SK-N-SH (cell line): ENCODE data around the gene PROX1. TPM values are rescaled to one million over a fixed set of nuclear protein-coding genes. Genes with fewer than 3 reads are reported as not detected.

Experiments
- CTCF ChIA-PET: fragments of 300-600, 350-600 bp; formaldehyde crosslinking; extraction: SDS; loops from one replicate; lab custom pipeline; 2021; lab: Yijun Ruan, JAX
- POLR2A ChIA-PET: fragments of 350-600 bp; sonication (Branson Sonifier 250); formaldehyde crosslinking; extraction: SDS; loops from one replicate; lab custom pipeline; 2020; ENCODE audit warnings: antibody characterized with exemption, inconsistent platforms; lab: Yijun Ruan, JAX
- DNase-seq: peaks from one replicate; pipeline ENCODE4 v3.0.0; 2012
- H2AFZ ChIP-seq: fragments of 200-600 bp; sonication (generic); 2 replicates; pipeline ENCODE4 v1.8.1; 2016; ENCODE audit warnings: antibody characterized with exemption, mild to moderate bottlenecking, low read depth
- H3F3A ChIP-seq: fragments of 200-600 bp; sonication (generic); replicated peaks from 2 replicates; pipeline ENCODE3; 2016; ENCODE audit warnings: antibody characterized with exemption, mild to moderate bottlenecking; ENCODE audit not compliant: insufficient read depth
- H3K27ac ChIP-seq, 2 experiments: fragments of 200-500 bp in 1 of 2; fragments of 200-600 bp in 1 of 2; sonication (Bioruptor generic) in 1 of 2; sonication (generic), shearing (Covaris generic) in 1 of 2; 2 replicates each; pipeline versions ENCODE4 v1.5.1 to v1.6.1; 2014 to 2016; ENCODE audit warnings: low read depth in 2 of 2, inconsistent platforms in 1 of 2, low read length in 1 of 2, mild to moderate bottlenecking in 1 of 2, mixed read lengths in 1 of 2
- H3K27me3 ChIP-seq: fragments of 200-600 bp; sonication (generic), shearing (Covaris generic); 2 replicates; pipeline ENCODE4 v1.6.1; 2016; ENCODE audit warnings: mixed run types; ENCODE audit not compliant: insufficient read depth
- H3K36me3 ChIP-seq, 2 experiments: fragments of 200-500 bp in 1 of 2; fragments of 200-600 bp in 1 of 2; sonication (Bioruptor generic) in 1 of 2; sonication (generic) in 1 of 2; replicated peaks in 1 of 2; 2 replicates each; pipeline versions ENCODE3 to v1.5.1; 2014 to 2016; ENCODE audit warnings: low read length in 1 of 2, mild to moderate bottlenecking in 1 of 2; ENCODE audit not compliant: insufficient read depth in 2 of 2, control insufficient read depth in 1 of 2
- H3K4me1 ChIP-seq, 2 experiments: fragments of 200-500 bp in 1 of 2; fragments of 200-600 bp in 1 of 2; sonication (Bioruptor generic) in 1 of 2; sonication (generic), shearing (Covaris generic) in 1 of 2; 2 replicates each; pipeline versions ENCODE4 v1.5.1 to v1.6.1; 2014 to 2016; ENCODE audit warnings: low read depth in 1 of 2, low read length in 1 of 2, mixed run types in 1 of 2; ENCODE audit not compliant: insufficient read depth in 2 of 2, control insufficient read depth in 1 of 2
- H3K4me2 ChIP-seq: fragments of 200-600 bp; sonication (generic), shearing (Covaris generic); 2 replicates; pipeline ENCODE4 v1.6.1; 2017; ENCODE audit warnings: mixed run types
- H3K4me3 ChIP-seq, 2 experiments: fragments of 200-500 bp in 1 of 2; fragments of 200-600 bp in 1 of 2; sonication (Bioruptor generic) in 1 of 2; sonication (generic), shearing (Covaris generic) in 1 of 2; 2 replicates each; pipeline versions ENCODE4 v1.5.1 to v1.8.1; 2014 to 2016; ENCODE audit warnings: low read depth in 2 of 2, inconsistent platforms in 1 of 2, low read length in 1 of 2, mild to moderate bottlenecking in 1 of 2, mixed read lengths in 1 of 2, moderate library complexity in 1 of 2
- H3K79me2 ChIP-seq: fragments of 200-600 bp; sonication (generic); 2 replicates; pipeline ENCODE4 v1.8.1; 2017; ENCODE audit warnings: mild to moderate bottlenecking; ENCODE audit not compliant: insufficient read depth
- H3K9ac ChIP-seq: fragments of 200-600 bp; sonication (generic); 2 replicates; pipeline ENCODE4 v1.6.1; 2017; ENCODE audit warnings: mixed run types
- H3K9me2 ChIP-seq: fragments of 200-600 bp; sonication (generic); 2 replicates; pipeline ENCODE4 v1.6.1; 2017; ENCODE audit warnings: mixed run types
- H3K9me3 ChIP-seq: fragments of 200-600 bp; sonication (generic); 2 replicates; pipeline ENCODE4 v1.6.1; 2017; ENCODE audit warnings: mixed run types, mild to moderate bottlenecking, moderate library complexity
- H4K20me1 ChIP-seq: fragments of 200-600 bp; sonication (generic); 2 replicates; pipeline ENCODE4 v1.6.1; 2017; ENCODE audit warnings: mild to moderate bottlenecking, mixed run types; ENCODE audit not compliant: insufficient read depth
- CHD2 ChIP-seq: fragments of 150-350 bp; IDR thresholded peaks from 2 replicates; pipeline ENCODE4 v1.6.1; 2018; ENCODE audit warnings: low read length; ENCODE audit not compliant: partially characterized antibody
- ELF1 ChIP-seq: IDR thresholded peaks from 2 replicates; pipeline ENCODE4 v1.4.0; 2012
- EP300 ChIP-seq, 2 experiments: IDR thresholded peaks; 2 replicates each; pipeline versions ENCODE4 v1.4.0 to v1.6.1; 2012; ENCODE audit warnings: borderline replicate concordance in 1 of 2, low read depth in 1 of 2, low read length in 1 of 2
- FOSL2 ChIP-seq: IDR thresholded peaks from 2 replicates; pipeline ENCODE4 v1.4.0; 2012; ENCODE audit warnings: low read depth, mild to moderate bottlenecking, moderate library complexity, borderline replicate concordance
- FOXM1 ChIP-seq: IDR thresholded peaks from 2 replicates; pipeline ENCODE4 v1.4.0; 2012; ENCODE audit warnings: low read depth, mild to moderate bottlenecking
- GABPA ChIP-seq: IDR thresholded peaks from 2 replicates; pipeline ENCODE4 v1.4.0; 2012; ENCODE audit warnings: low read depth, mild to moderate bottlenecking
- GATA2 ChIP-seq: sonication (generic); formaldehyde crosslinking; IDR thresholded peaks from 2 replicates; pipeline ENCODE4 v1.5.0; 2020; ENCODE audit warnings: mild to moderate bottlenecking, missing genetic modification reagents
- IRF3 ChIP-seq: fragments of 150-350 bp; IDR thresholded peaks from 2 replicates; pipeline ENCODE4 v1.6.1; 2016; ENCODE audit warnings: mild to moderate bottlenecking, low read depth, low read length
- JUND ChIP-seq: IDR thresholded peaks from 2 replicates; pipeline ENCODE4 v1.4.0; 2012
- MXI1 ChIP-seq: IDR thresholded peaks from 2 replicates; pipeline ENCODE4 v1.6.1; 2012; ENCODE audit warnings: mild to moderate bottlenecking, low read depth, low read length, improper control_type of control experiment
- NFIC ChIP-seq: IDR thresholded peaks from 2 replicates; pipeline ENCODE4 v1.4.0; 2012; ENCODE audit warnings: borderline replicate concordance
- RAD21 ChIP-seq: IDR thresholded peaks from 2 replicates; pipeline ENCODE4 v1.6.1; 2012; ENCODE audit warnings: mild to moderate bottlenecking, low read length
- RFX5 ChIP-seq: IDR thresholded peaks from 2 replicates; pipeline ENCODE4 v1.6.1; 2012; ENCODE audit warnings: mild to moderate bottlenecking, improper control_type of control experiment, low read length
- RXRA ChIP-seq: IDR thresholded peaks from 2 replicates; pipeline ENCODE4 v1.4.0; 2012; ENCODE audit warnings: low read depth, mild to moderate bottlenecking, borderline replicate concordance
- SMC3 ChIP-seq: IDR thresholded peaks from 2 replicates; pipeline ENCODE4 v1.6.1; 2012; ENCODE audit warnings: low read depth, low read length, improper control_type of control experiment
- TAF1 ChIP-seq: IDR thresholded peaks from 2 replicates; pipeline ENCODE4 v1.6.1; 2012; ENCODE audit warnings: low read depth, mild to moderate bottlenecking, low read length, moderate library complexity, borderline replicate concordance
- YY1 ChIP-seq: IDR thresholded peaks from 2 replicates; pipeline ENCODE4 v1.4.0; 2012; ENCODE audit warnings: low read depth, mild to moderate bottlenecking
- WGBS: methylation state at CpG from one replicate; pipeline ENCODE4 v1.1.6; 2017; ENCODE audit warnings: low lambda C conversion rate; 5-methylcytosine and 5-hydroxymethylcytosine counted together
- polyA plus RNA-seq, 3 experiments: library from polyadenylated mRNA; depleted of rRNA; stranded (reverse); fragments of >200 nt; gene quantifications; 2 replicates each; pipeline ENCODE4 v1.2.3, GENCODE V29; 2012
- TF ChIP-seq, protein P1 (sequence below): IDR thresholded peaks from 2 replicates; pipeline ENCODE4 v1.4.0; 2012; ENCODE audit warnings: low read depth, borderline replicate concordance

The PROX1 gene
- polyA plus RNA-seq, 1 of the 3 experiments (the other 2 are of a cell fraction), result 0.25 TPM

DNA sequence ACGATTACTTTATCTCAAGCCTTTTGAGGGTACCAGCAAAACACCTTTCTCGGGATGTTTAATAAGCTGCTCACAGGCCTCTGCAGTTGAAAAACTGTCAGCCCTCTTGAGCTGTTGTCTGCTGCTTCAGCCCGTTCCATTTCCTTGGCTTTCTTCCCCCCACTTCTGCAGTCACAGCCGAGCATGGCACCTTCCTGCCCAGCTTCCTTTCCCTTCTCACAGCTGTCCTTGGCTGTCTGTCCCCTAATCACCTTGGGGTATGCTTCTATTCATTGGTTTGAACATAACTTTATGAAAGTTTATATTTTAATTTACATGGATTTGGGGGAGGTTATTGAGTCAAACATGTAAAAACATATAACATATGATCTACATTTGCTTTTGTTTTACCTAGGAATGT, 6.9 kb upstream of the PROX1 start:
- DNase-seq, result no peak
- H3K9me2 ChIP-seq, result no peaks in the 10 kb centered on the region
- H3K4me3 ChIP-seq, result no peak overlapping the region
- H3K4me2 ChIP-seq, result no peak overlapping the region
- no peak for TF ChIP-seq MXI1
- no peak for TF ChIP-seq SMC3
- TF ChIP-seq IRF3, result no peak
- no peak for TF ChIP-seq EP300 (IDR thresholded peaks at IDR 0.05; ENCODE audit: borderline replicate concordance in 1 of 2, low read depth in 1 of 2, low read length in 1 of 2)
- TF ChIP-seq ELF1, result no peak
- TF ChIP-seq CHD2, result no peak
- TF ChIP-seq FOXM1, result no peak
- TF ChIP-seq TAF1, result no peak
- TF ChIP-seq RAD21, result no peak
- TF ChIP-seq GATA2 (CRISPR knock-in tag), result no peak
- no peak for TF ChIP-seq NFIC
- TF ChIP-seq YY1, result no peak
- no peak for TF ChIP-seq GABPA
- TF ChIP-seq, protein P1, sequence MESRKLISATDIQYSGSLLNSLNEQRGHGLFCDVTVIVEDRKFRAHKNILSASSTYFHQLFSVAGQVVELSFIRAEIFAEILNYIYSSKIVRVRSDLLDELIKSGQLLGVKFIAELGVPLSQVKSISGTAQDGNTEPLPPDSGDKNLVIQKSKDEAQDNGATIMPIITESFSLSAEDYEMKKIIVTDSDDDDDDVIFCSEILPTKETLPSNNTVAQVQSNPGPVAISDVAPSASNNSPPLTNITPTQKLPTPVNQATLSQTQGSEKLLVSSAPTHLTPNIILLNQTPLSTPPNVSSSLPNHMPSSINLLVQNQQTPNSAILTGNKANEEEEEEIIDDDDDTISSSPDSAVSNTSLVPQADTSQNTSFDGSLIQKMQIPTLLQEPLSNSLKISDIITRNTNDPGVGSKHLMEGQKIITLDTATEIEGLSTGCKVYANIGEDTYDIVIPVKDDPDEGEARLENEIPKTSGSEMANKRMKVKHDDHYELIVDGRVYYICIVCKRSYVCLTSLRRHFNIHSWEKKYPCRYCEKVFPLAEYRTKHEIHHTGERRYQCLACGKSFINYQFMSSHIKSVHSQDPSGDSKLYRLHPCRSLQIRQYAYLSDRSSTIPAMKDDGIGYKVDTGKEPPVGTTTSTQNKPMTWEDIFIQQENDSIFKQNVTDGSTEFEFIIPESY, result no peak
- TF ChIP-seq RXRA, result no peak
- no peak for TF ChIP-seq FOSL2
- no peak for TF ChIP-seq RFX5
- TF ChIP-seq JUND, result no peak
- TF ChIP-seq, all 33 proteins: peak for 0
- Histone ChIP-seq H3K9me3 (no peaks in the 10 kb centered on the region), H3F3A (no peaks in the 10 kb centered on the region), H3K27ac (no peak overlapping the region), H2AFZ (no peak overlapping the region), H4K20me1 (no peaks in the 10 kb centered on the region), H3K79me2 (no peaks in the 10 kb centered on the region), H3K36me3 (no peaks in the 10 kb centered on the region), H3K4me1 (peaks cover 0 to 11% of the 10 kb centered on the region in 2 experiments; a peak in 1 of 4 replicates), H3K27me3 (peaks cover 24% of the 10 kb centered on the region), H3K9ac (no peak overlapping the region)
- CTCF ChIA-PET, result interaction anchor here (0.6 to 2.6 kb wide), 2 partner anchors 56 to 142 kb away, joined by 3 to 9 read pairs; no protein-coding TSS in a partner anchor
- 75% methylated on average over 4 of the region's 4 CpGs for WGBS
- POLR2A ChIA-PET, result no interaction called here
